Activated CD8-positive, alpha-beta memory T cell treated with anti-CD3 and anti-CD28 coated beads for 36 hours (primary cell): ENCODE measurements around the gene CAMK1D. TPM values are rescaled to one million over a fixed set of nuclear protein-coding genes. Genes with fewer than 3 reads are reported as not detected.

Experiments used
- CTCF ChIA-PET: fragments of 350-600 bp; sonication (Branson Sonifier 250); formaldehyde crosslinking; loops from one replicate; lab custom pipeline; 2021; ENCODE audit warnings: antibody characterized with exemption; lab: Charles Lee
- POLR2A ChIA-PET: fragments of 350-600 bp; sonication (Branson Sonifier 250); formaldehyde crosslinking; loops from one replicate; lab custom pipeline; 2021; ENCODE audit warnings: antibody characterized with exemption; lab: Charles Lee
- total RNA-seq, 2 experiments: library from RNA; stranded (reverse); gene quantifications; one replicate each; pipeline ENCODE4 v1.2.3, GENCODE V29; 2021

The CAMK1D gene
- total RNA-seq, 2 experiments from 2014 or later, result 8.7 to 11.4 TPM

GRCh38 chr10:12834116-12834665, 484.8 kb downstream of the CAMK1D start:
- ChIA-PET POLR2A (no interaction called here), CTCF (interaction anchor here (0.7 to 0.9 kb wide), 2 partner anchors 9 to 990 kb away, joined by 3 to 8 read pairs; no protein-coding TSS in a partner anchor)

DNA sequence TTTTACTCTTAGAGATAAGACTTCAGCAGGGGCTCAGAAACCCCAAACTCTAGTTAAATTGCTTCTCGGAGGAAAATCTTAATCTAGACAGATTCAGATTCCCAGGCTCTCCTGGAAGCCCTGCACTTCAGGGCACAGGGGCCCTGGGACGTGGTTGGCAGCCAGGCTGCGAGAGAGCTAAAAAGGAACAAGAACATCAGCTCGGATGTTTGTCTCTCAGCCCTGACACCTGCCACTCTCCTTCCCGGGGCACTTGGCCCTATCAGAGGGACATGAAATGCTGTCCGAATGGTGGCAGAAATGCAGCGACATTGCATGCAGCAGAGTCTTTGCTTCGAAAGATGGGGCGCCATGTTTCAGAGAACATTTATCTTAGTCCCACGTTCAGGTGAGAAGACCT, 485.4 kb downstream of the CAMK1D start:
- CTCF ChIA-PET, result no interaction called here

DNA sequence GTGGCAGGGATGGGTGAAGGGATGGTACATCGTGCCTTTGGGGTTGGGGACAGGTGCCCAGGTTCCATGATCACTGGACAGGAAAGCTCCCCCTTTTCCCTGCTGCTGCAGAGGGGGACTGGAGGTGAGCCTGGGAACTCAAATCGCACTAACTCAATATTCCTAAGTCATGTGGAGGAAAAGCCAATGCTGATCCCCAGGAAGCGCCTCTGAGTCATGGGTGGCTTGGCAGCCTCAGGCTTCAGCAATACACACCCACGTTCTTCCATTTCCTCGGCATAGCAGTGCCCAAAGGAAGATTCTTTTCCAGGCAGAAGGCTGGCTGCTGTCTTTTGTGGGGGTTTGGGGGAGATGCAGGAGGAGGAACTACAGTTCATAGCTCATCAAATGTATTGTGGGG, 486.4 kb downstream of the CAMK1D start:
- ChIA-PET CTCF (no interaction called here), POLR2A (no interaction called here)

More for the DNA sequence above, 485.4 kb downstream of the CAMK1D start:
- POLR2A ChIA-PET, result no interaction called here

DNA sequence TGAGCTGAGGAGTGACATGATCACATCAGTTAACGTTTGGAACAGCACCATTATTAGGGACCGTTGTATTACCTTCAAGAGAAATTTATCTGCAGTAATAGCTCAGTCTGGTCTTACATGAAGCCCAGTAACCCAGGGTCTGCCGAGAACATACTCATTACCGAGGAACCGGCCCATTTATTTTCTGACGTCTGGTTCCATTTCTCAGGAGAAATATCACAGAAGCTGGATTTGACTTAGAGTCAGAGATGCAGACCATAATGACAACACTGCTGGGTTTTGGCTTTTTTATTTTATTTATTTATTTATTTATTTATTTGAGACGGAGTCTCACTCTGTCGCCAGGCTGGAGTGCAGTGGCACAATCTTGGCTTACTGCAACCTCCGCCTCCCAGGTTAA, 489.0 kb downstream of the CAMK1D start:
- CTCF ChIA-PET, result no interaction called here
- POLR2A ChIA-PET, result no interaction called here

DNA sequence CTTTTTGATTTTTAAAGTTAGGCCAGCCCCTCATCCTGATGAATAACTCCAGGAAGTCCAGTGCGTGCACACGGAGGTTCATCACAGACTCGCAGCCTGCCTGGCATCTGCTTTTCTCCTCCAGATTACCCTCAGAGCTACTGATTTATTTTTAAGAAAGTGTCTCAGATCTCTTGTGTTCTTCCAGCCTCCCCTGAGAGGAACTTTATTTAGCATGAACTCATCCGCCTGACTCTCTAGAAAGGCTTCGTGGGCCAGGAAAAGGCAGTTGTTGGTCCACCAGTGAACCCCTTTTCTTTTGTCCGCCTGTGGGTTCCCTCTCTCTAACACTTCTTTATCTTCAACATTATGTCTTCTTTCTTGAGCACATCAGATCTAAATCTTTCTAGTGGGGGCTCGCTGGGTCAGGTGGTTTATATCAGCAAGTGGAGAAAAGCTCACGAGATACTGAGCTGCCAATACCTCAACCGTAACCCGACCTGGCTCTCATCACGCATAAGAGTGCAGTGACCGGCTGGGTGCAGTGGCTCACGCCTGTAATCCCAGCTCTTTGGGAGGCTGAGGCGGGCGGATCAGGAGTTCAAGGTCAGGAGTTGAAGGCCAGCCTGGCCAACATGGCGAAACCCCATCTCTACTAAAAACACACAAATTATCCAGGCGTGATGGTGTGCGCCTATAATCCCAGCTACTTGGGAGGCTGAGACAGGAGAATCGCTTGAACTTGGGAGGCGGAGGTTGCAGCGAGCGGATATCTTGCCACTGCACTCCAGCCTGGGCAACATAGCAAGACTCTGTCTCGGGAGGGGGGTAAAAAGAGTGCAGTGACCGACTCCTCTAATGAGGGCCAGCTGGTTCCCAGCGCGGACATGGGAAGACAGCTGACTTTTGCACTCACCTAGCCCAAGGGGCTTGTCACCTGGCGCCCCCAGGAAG, 489.9 kb downstream of the CAMK1D start:
- CTCF ChIA-PET, result no interaction called here
- POLR2A ChIA-PET, result no interaction called here

GRCh38 chr10:12839941-12840611, 490.7 kb downstream of the CAMK1D start:
- POLR2A ChIA-PET, result no interaction called here
- CTCF ChIA-PET, result no interaction called here

DNA sequence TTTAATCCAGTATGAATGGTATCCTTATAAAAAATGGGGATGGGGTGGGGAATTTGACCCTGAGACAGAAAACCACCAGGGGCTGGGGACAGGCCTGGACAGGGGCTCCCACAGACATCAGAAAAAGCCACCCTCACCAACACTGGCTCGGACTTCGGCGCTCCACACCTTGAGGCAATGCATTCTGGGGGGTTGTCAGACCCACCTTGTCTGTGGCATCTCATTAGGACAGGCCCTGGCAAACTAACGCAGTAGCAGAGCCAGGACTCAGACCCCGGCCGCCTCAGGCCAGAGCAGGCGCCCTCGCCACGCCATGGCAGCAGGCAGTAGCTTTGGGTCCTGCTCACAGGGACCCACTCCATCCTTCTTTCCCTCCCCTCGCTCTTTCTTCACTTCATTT, 492.1 kb downstream of the CAMK1D start:
- CTCF ChIA-PET, result no interaction called here
- POLR2A ChIA-PET, result no interaction called here

GRCh38 chr10:12841826-12842225, 492.5 kb downstream of the CAMK1D start:
- ChIA-PET CTCF (no interaction called here), POLR2A (no interaction called here)

- POLR2A ChIA-PET, result no interaction called here
- CTCF ChIA-PET, result no interaction called here
Observed at GRCh38 chr10:12842310-12842709, 493.0 kb downstream of the CAMK1D start.

DNA sequence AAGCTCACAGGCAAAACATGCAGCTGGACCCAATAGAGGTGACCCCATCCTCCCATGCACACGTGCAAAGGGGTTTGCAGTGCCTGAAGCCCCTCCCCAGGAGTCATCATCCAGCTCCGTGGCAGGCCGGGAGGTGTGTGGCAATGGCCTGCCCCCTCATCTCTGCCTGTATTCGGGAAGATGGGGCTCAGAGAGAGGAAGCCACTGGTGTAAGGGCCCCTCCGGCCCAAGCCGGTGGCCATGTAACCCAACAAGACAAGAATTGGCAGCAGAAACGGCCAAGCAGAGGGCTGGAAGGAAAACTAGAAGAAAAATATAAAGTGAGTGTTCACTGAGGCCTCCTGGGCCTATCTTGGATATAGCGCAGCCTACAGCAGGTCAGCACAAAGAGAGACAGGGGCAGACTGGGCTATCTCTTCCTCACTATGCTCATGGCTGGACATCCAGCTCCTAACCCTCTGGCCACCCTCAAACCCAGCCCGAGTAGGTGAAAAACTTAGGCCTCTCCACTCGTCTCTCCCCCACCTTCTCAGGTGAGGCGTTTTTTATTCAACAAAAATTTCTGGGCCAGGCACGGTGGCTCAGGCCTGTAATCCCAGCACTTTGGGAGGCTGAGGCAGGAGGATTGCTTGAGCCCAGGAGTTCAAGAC, 494.1 kb downstream of the CAMK1D start:
- ChIA-PET CTCF (no interaction called here), POLR2A (no interaction called here)

GRCh38 chr10:12844811-12845483, 495.6 kb downstream of the CAMK1D start:
- CTCF ChIA-PET, result no interaction called here
- POLR2A ChIA-PET, result no interaction called here

GRCh38 chr10:12846718-12847117, 497.4 kb downstream of the CAMK1D start:
- CTCF ChIA-PET, result no interaction called here

DNA sequence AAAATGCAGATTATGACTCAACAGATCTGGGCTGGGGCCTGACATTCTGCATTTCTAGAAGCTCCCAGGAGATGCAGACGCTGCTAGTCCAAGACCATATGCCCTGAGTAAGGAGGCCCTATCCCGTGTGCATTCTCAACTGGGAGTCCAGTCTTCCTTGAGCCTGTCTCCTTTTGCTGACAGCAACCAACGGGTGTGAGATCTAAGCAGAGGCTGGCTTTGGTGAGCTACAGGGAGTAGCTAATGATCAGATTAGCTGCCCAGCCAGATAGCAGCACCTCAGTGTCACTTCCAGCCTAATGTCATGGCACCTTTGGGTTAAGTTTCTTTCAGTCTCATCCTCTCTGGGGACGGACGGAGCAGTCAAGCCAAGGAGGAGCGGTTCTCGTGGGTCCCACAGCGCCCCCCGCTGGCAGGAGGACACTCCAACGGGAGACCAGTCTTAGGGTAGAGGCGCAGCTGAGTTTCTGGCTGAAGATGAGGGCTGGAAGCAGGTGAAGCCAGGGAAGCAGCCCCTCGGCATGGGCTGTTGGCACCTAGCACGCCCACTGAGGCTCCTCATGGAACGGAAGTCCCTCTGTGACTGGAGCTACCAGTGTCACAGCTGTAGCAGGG, 498.1 kb downstream of the CAMK1D start:
- ChIA-PET CTCF (no interaction called here), POLR2A (no interaction called here)

More at GRCh38 chr10:12846718-12847117, 497.4 kb downstream of the CAMK1D start:
- POLR2A ChIA-PET, result no interaction called here

GRCh38 chr10:12848439-12849173, 499.3 kb downstream of the CAMK1D start:
- POLR2A ChIA-PET, result no interaction called here

DNA sequence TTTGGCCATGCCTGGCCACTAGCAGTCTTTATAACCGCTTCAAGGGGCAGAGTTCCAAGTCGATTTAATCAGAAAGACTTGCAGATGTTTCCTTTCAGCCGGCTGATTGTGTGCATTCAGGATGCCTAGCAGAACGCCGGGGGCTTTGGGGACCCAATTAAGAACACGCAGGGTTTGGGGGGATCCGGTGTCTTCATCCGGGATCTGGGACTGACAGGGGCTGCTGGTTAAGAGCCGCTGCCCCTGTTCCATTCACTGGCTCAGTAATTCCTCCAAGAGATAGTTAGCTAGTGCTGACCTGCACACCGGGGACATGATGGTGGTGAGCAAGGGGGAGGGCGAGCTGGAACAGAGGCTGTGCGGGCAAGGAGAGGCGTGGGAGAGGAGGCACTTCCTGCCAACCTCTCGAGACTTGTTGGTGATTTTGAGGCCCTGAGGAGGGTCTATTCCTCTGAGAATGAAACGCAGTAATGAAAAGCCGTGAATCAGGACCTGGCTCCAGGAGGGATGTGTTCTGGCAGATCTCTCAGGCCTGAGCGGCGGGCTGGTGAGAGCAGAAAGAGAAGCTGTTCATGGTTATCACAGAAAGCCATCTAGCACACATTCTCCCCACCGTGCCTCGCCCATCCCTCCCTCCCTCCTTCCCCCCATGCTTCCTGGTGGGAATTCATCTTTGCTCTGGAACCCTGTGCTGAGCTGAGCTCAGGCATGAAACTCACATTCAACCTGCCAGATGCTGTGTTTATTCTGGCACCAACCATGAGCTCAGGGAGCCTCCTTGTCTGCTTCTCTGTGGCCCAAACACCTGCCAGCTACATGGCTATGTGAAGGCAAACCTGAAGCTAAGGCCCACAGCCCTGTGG, 500.2 kb downstream of the CAMK1D start:
- CTCF ChIA-PET, result interaction anchor here (0.9 kb wide), 1 partner anchor 68 kb away, joined by 3 read pairs; no protein-coding TSS in a partner anchor

More at GRCh38 chr10:12848439-12849173, 499.3 kb downstream of the CAMK1D start:
- CTCF ChIA-PET, result no interaction called here

GRCh38 chr10:12852687-12853086, 503.3 kb downstream of the CAMK1D start:
- CTCF ChIA-PET, result no interaction called here
- POLR2A ChIA-PET, result no interaction called here

More for the DNA sequence above, 500.2 kb downstream of the CAMK1D start:
- POLR2A ChIA-PET, result no interaction called here

DNA sequence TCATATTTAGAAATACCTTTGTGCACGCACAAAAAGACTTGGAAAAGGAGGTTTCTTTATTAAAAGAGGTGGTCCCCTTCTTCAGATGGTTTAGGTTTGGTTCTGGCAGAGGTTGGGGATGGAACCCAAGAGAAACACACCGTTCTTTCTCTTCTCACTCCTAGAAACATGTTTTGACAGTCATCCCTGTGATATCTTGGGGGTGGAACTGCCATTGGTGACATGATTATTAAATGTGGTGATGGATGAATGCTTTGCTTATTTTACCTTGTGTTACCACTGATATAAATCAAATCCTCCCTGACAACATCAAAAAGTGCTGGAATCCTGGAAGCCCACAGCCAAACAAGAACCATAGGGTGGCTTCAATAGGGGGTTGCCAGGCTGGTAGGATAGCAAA, 505.6 kb downstream of the CAMK1D start:
- ChIA-PET POLR2A (no interaction called here), CTCF (no interaction called here)
